ENCODE data around the gene MRTO4. TPM values are rescaled to one million over a fixed set of nuclear protein-coding genes. Genes with fewer than 3 reads are reported as not detected.

Gene MRTO4
- total RNA-seq = 36.4 and 50.2 TPM in 2 replicates

GRCh38 chr1:19251305-19252196, at the start of gene MRTO4, which contains the start of gene EMC1:
Gene MRTO4 (plus strand): TSS chr1:19251805. CDS start chr1:19251836, 31 bp downstream.
Gene EMC1 (minus strand): TSS chr1:19251524. CDS start chr1:19251509, 15 bp downstream.

DNA sequence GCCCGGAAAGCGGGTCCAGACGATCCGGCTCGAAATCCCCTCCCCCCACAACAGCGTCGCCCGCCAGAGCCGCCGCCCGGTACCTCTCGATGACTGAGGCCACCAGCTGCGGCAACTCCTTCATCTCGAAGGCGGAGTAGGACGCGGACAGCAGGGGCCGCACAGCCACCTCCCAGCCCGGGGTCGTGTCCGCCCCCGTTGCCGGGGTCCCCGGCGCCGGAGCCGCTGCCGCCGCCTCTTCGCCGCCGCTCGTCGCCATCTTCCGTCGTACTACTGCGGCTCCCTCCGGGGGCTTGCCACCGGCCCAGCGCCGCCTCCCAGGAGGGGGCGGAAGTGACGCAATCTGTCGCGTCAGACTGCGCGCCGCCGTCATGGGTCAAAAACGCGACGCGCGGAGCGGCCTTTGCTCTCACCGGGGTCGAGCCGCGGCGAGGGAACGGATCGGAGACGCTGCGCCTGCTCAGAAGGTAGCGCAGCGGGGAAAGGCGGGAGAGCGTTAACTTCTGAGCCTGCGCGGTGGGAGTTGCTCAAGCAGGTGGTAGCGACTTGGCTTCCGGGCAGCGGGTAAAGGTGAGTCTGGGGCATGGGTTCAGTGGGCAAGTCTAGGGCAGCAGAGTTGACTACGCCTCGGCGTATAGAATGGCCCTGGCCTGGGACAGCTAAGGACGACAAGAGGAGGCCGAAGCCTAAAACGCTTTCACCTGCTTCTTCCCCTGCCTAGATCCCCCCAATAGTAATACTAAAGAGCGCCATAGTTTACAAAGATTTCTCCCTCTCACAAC, 41.4 kb upstream of the MRTO4 start, which contains the start of gene UBR4:
UBR4 (minus strand) TSS at position 277 of the 782 bp plus-strand sequence; CDS start at position 259, 18 bp downstream.

GRCh38 chr1:19288324-19289241, 37.0 kb downstream of the MRTO4 start, which contains the start of gene AKR7A3:
Gene AKR7A3 (minus strand): TSS chr1:19288770. CDS start chr1:19288709, 61 bp downstream.

Small RNA genes lying within 50 kb of the gene (small RNA-seq; reads per million reads assigned to genes)
- gene RNU6-1099P = not detected

Other genes with a start within 250 kb of the MRTO4 start
- 95.5 and 121 TPM in 2 replicates for gene UBR4, start 41.5 kb upstream of the MRTO4 start, total RNA-seq
- gene EMC1, start 281 bp upstream of the MRTO4 start, total RNA-seq = 59.2 and 81.9 TPM in 2 replicates
- 0.73 and 1.4 TPM in 2 replicates for gene AKR7A3, start 37.0 kb downstream of the MRTO4 start, total RNA-seq
- 64.1 and 66.1 TPM in 2 replicates for gene AKR7A2, start 60.3 kb downstream of the MRTO4 start, total RNA-seq
- gene SLC66A1, start 60.5 kb downstream of the MRTO4 start, total RNA-seq = 19.5 and 24.3 TPM in 2 replicates
- 171 and 180 TPM in 2 replicates for gene CAPZB, start 233.7 kb downstream of the MRTO4 start, total RNA-seq